OCI-LY1 (cell line): ENCODE measurements around the gene SPATA16.

Experiments
- H2AFZ ChIP-seq: fragments of 200-600 bp; sonication (generic), shearing (Covaris generic); 2 replicates; pipeline ENCODE4 v1.6.0; 2014; ENCODE audit warnings: antibody characterized with exemption, mild to moderate bottlenecking, low read length
- H3F3A ChIP-seq: fragments of 200-600 bp; sonication (generic), shearing (Covaris generic); 2 replicates; pipeline ENCODE4 v1.6.0; 2014; ENCODE audit warnings: mild to moderate bottlenecking, antibody characterized with exemption, low read length, moderate library complexity; ENCODE audit not compliant: insufficient read depth
- H3K27ac ChIP-seq: fragments of 200-600 bp; sonication (generic); 2 replicates; pipeline ENCODE4 v1.5.1; 2014; ENCODE audit warnings: low read length, mixed run types, mild to moderate bottlenecking, low read depth; ENCODE audit not compliant: poor library complexity, severe bottlenecking
- H3K27me3 ChIP-seq: fragments of 200-600 bp; sonication (generic); 2 replicates; pipeline ENCODE4 v1.6.0; 2014; ENCODE audit warnings: antibody characterized with exemption, mild to moderate bottlenecking, low read length, moderate library complexity; ENCODE audit not compliant: insufficient read depth
- H3K36me3 ChIP-seq: fragments of 200-600 bp; sonication (generic); 2 replicates; pipeline ENCODE4 v1.6.1; 2014; ENCODE audit warnings: mild to moderate bottlenecking, antibody characterized with exemption, low read length, moderate library complexity, mixed read lengths; ENCODE audit not compliant: insufficient read depth
- H3K4me1 ChIP-seq: fragments of 200-600 bp; sonication (generic); 2 replicates; pipeline ENCODE4 v1.5.1; 2014; ENCODE audit warnings: mild to moderate bottlenecking, low read length, moderate library complexity; ENCODE audit not compliant: insufficient read depth, severe bottlenecking
- H3K4me2 ChIP-seq: fragments of 200-600 bp; sonication (generic), shearing (Covaris generic); 2 replicates; pipeline ENCODE4 v1.6.1; 2014; ENCODE audit warnings: low read length
- H3K4me3 ChIP-seq: fragments of 200-600 bp; sonication (generic); 2 replicates; pipeline ENCODE4 v1.5.1; 2014; ENCODE audit warnings: low read length, low read depth, mild to moderate bottlenecking, mixed read lengths; ENCODE audit not compliant: poor library complexity, severe bottlenecking
- H3K79me2 ChIP-seq: fragments of 200-600 bp; shearing (Covaris generic); 2 replicates; pipeline ENCODE4 v1.6.1; 2016; ENCODE audit warnings: mixed run types, low read length, mixed read lengths; ENCODE audit not compliant: insufficient read depth
- H3K9ac ChIP-seq: fragments of 200-600 bp; sonication (generic), shearing (Covaris generic); 2 replicates; pipeline ENCODE4 v1.6.1; 2014; ENCODE audit warnings: mild to moderate bottlenecking, low read length, mixed read lengths
- H3K9me2 ChIP-seq: fragments of 200-600 bp; sonication (generic), shearing (Covaris generic); 2 replicates; pipeline ENCODE4 v1.6.1; 2014; ENCODE audit warnings: low read depth, mild to moderate bottlenecking, low read length, mixed read lengths
- H3K9me3 ChIP-seq: fragments of 200-600 bp; shearing (Covaris generic); 2 replicates; pipeline ENCODE4 v1.6.1; 2014; ENCODE audit warnings: low read length, mixed read lengths
- H4K20me1 ChIP-seq: fragments of 200-600 bp; sonication (generic), shearing (Covaris generic); 2 replicates; pipeline ENCODE4 v1.6.0; 2016; ENCODE audit warnings: mild to moderate bottlenecking, low read length; ENCODE audit not compliant: insufficient read depth
- EZH2 ChIP-seq: fragments of 200-600 bp; sonication (generic), shearing (Covaris generic); IDR thresholded peaks from 2 replicates; pipeline ENCODE4 v1.8.0; 2017; ENCODE audit warnings: borderline replicate concordance, mixed run types, mild to moderate bottlenecking, antibody characterized with exemption, low read length, moderate library complexity, mixed read lengths
- TF ChIP-seq, protein P1 (sequence below): fragments of 200-600 bp; sonication (generic), shearing (Covaris generic); IDR thresholded peaks from 2 replicates; pipeline ENCODE4 v1.5.1; 2017; ENCODE audit warnings: mild to moderate bottlenecking, antibody characterized with exemption, low read length, moderate library complexity, mixed read lengths

SPATA16 gene

DNA sequence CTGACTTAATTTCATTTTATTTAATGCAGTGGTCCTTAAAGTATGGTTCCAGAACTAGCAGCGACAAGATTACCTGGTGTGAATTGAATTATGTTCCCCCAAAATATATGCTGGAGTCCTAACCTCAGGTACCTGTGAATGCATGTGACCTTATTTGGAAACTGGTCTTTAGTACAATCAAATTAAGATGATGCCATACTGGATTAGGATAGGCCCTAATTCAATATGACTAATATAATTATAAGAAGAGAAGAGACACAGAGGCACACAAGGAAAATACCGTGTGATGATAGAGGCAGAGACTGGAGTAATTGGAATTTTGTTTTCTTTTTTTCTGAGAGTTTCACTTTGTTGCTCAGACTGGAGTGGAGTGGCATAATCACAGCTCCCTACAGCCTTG lies 12.6 kb upstream of the SPATA16 start:
- H3K9ac ChIP-seq: no peak overlapping the region
- H4K20me1 ChIP-seq: no peaks in the 10 kb centered on the region
- H3K4me2 ChIP-seq: no peak overlapping the region
- TF ChIP-seq, protein P1, sequence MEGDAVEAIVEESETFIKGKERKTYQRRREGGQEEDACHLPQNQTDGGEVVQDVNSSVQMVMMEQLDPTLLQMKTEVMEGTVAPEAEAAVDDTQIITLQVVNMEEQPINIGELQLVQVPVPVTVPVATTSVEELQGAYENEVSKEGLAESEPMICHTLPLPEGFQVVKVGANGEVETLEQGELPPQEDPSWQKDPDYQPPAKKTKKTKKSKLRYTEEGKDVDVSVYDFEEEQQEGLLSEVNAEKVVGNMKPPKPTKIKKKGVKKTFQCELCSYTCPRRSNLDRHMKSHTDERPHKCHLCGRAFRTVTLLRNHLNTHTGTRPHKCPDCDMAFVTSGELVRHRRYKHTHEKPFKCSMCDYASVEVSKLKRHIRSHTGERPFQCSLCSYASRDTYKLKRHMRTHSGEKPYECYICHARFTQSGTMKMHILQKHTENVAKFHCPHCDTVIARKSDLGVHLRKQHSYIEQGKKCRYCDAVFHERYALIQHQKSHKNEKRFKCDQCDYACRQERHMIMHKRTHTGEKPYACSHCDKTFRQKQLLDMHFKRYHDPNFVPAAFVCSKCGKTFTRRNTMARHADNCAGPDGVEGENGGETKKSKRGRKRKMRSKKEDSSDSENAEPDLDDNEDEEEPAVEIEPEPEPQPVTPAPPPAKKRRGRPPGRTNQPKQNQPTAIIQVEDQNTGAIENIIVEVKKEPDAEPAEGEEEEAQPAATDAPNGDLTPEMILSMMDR: no peak
- TF ChIP-seq EZH2: no peak
- no peaks in the 10 kb centered on the region for H3K79me2 ChIP-seq
- H3K36me3 ChIP-seq: no peaks in the 10 kb centered on the region
- H3K4me1 ChIP-seq: no peaks in the 10 kb centered on the region
- H3K27me3 ChIP-seq: no peaks in the 10 kb centered on the region
- H3K9me3 ChIP-seq: no peaks in the 10 kb centered on the region
- no peak overlapping the region for H3K27ac ChIP-seq
- no peak overlapping the region for H2AFZ ChIP-seq
- H3K4me3 ChIP-seq: no peak overlapping the region
- H3F3A ChIP-seq: no peaks in the 10 kb centered on the region
- H3K9me2 ChIP-seq: 0 out of 2 replicates have a peak, but pooled peaks cover 3% of the 10 kb centered on the region

DNA sequence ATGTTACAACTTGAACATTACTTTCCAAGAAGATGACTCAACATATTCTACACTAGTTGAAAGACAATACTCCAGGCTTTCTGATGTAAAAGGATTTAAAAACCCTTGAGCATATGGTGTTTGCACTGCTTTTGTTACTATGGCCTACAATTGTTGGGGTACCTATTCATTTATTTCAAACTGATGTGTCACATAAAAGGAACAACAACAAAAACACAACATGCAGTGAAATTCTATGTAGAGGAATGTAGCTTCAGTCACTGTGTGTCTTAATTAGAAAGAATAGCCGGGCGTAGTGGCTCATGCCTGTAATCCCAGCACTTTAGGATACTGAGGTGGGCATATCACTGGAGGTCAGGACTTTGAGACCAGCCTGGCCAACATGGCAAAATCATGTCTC lies 1.6 kb downstream of the SPATA16 start:
- Histone ChIP-seq H3K27me3 (0 out of 2 replicates have a peak, but pooled peaks cover 5% of the 10 kb centered on the region), H3K4me1 (no peaks in the 10 kb centered on the region), H3K4me3 (no peak overlapping the region), H4K20me1 (no peaks in the 10 kb centered on the region), H3K4me2 (no peak overlapping the region), H3F3A (no peaks in the 10 kb centered on the region), H3K9me2 (no peaks in the 10 kb centered on the region), H3K9ac (no peak overlapping the region), H2AFZ (no peak overlapping the region), H3K9me3 (no peaks in the 10 kb centered on the region), H3K79me2 (no peaks in the 10 kb centered on the region), H3K27ac (no peak overlapping the region), H3K36me3 (no peaks in the 10 kb centered on the region)
- TF ChIP-seq, protein P1: no peak
- TF ChIP-seq EZH2: no peak

DNA sequence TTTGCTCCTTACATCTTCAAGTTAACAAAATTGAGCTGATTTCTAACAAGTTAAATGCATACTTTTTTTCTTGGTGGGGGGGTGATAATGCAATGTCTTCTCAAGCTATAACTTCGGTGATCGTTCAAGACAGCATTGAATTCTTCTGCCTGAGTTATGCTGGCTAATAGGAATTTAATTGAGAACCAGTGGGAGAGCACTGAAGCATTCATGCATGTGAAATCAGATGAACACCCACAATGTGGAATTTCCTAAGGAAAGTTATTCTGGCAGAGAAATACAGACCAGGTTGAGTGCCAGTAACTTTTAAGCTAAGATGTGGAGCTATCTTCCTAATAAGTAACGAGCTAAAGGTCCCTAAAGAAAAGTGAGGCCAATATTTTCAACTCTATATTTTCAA lies 3.0 kb downstream of the SPATA16 start:
- no peaks in the 10 kb centered on the region for H3F3A ChIP-seq
- no peak overlapping the region for H3K4me3 ChIP-seq
- no peaks in the 10 kb centered on the region for H3K4me1 ChIP-seq
- H3K79me2 ChIP-seq: no peaks in the 10 kb centered on the region
- TF ChIP-seq, protein P1: no peak
- TF ChIP-seq EZH2: no peak
- 0 out of 2 replicates have a peak, but pooled peaks cover 5% of the 10 kb centered on the region for H3K27me3 ChIP-seq
- H4K20me1 ChIP-seq: no peaks in the 10 kb centered on the region
- H3K4me2 ChIP-seq: no peak overlapping the region
- no peaks in the 10 kb centered on the region for H3K9me3 ChIP-seq
- H3K9me2 ChIP-seq: no peaks in the 10 kb centered on the region
- no peaks in the 10 kb centered on the region for H3K36me3 ChIP-seq
- H3K27ac ChIP-seq: no peak overlapping the region
- H2AFZ ChIP-seq: no peak overlapping the region
- H3K9ac ChIP-seq: no peak overlapping the region
